AG20443 (cell line): ENCODE data around the gene MGMT.
"Not testable (repeated sequence)": the region's sequence is repeated elsewhere in the genome, so short reads cannot be mapped to it uniquely, and the experiment has no call there.

Experiments
- DNase-seq: peaks from one replicate; pipeline ENCODE4 v3.0.0; 2012; ENCODE audit warnings: low spot score, mixed read lengths

Gene MGMT

GRCh38 chr10:129466703-129467358, at the start of gene MGMT:
TSS of gene MGMT (plus strand) at chr10:129467241.
- peak; percentile 100 for DNase-seq

GRCh38 chr10:129417870-129418269, 49.2 kb upstream of the MGMT start:
- DNase-seq = peak; percentile 26

- DNase-seq = no peak
Observed at GRCh38 chr10:129418496-129419225, 48.4 kb upstream of the MGMT start.

- no peak for DNase-seq
Observed at GRCh38 chr10:129419397-129419796, 47.6 kb upstream of the MGMT start.

- no peak for DNase-seq
Observed at GRCh38 chr10:129421399-129422010, 45.5 kb upstream of the MGMT start.

GRCh38 chr10:129424978-129425377, 42.1 kb upstream of the MGMT start:
- no peak for DNase-seq

GRCh38 chr10:129426606-129427005, 40.4 kb upstream of the MGMT start:
- DNase-seq = no peak

GRCh38 chr10:129433266-129433665, 33.8 kb upstream of the MGMT start:
- DNase-seq = no peak

- not testable (repeated sequence) for DNase-seq
Observed at GRCh38 chr10:129435724-129436123, 31.3 kb upstream of the MGMT start.

- DNase-seq = no peak
Observed at GRCh38 chr10:129438024-129438423, 29.0 kb upstream of the MGMT start.

- DNase-seq = no peak
Observed at GRCh38 chr10:129440247-129440646, 26.8 kb upstream of the MGMT start.

GRCh38 chr10:129440722-129441316, 26.2 kb upstream of the MGMT start:
- no peak for DNase-seq

- no peak for DNase-seq
Observed at GRCh38 chr10:129441372-129442009, 25.6 kb upstream of the MGMT start.

- no peak for DNase-seq
Observed at GRCh38 chr10:129442866-129443265, 24.2 kb upstream of the MGMT start.

- no peak for DNase-seq
Observed at GRCh38 chr10:129444359-129444758, 22.7 kb upstream of the MGMT start.

GRCh38 chr10:129445436-129446182, 21.4 kb upstream of the MGMT start:
- no peak for DNase-seq

- no peak for DNase-seq
Observed at GRCh38 chr10:129446183-129446581, 20.9 kb upstream of the MGMT start.

GRCh38 chr10:129447486-129447885, 19.6 kb upstream of the MGMT start:
- no peak for DNase-seq

GRCh38 chr10:129448086-129448485, 19.0 kb upstream of the MGMT start:
- no peak for DNase-seq

- no peak for DNase-seq
Observed at GRCh38 chr10:129448539-129448938, 18.5 kb upstream of the MGMT start.

GRCh38 chr10:129449893-129450292, 17.1 kb upstream of the MGMT start:
- no peak for DNase-seq

- DNase-seq = no peak
Observed at GRCh38 chr10:129450391-129450790, 16.6 kb upstream of the MGMT start.
